Measurements from ENCODE around the gene STRN3. TPM values are rescaled to one million over a fixed set of nuclear protein-coding genes. Genes with fewer than 3 reads are reported as not detected.

Gene STRN3
- total and polyA plus RNA-seq, 4 donors, result 6.8 to 47.5 (median 31.2) TPM

GRCh38 chr14:30949651-30950050, 76.5 kb downstream of the STRN3 start:
- no peaks in the 10 kb centered on the region for H3K9me3 ChIP-seq (ENCODE audit: control insufficient read depth in 4 of 4, low read length in 3 of 4)
- peaks cover 11 to 51% (median 38%) of the 10 kb centered on the region in 4 donors for H3K36me3 ChIP-seq (ENCODE audit: control insufficient read depth in 4 of 4, insufficient read depth in 3 of 4, low read depth in 1 of 4, low read length in 3 of 4)
- no peaks in the 10 kb centered on the region for H3K27me3 ChIP-seq (ENCODE audit: control insufficient read depth in 4 of 4, insufficient read depth in 4 of 4, low read length in 3 of 4)
- DNase-seq (ENCODE audit: low spot score), result no peak
- H3K4me1 ChIP-seq (ENCODE audit: control insufficient read depth in 4 of 4, insufficient read depth in 4 of 4, low read length in 3 of 4), result no peaks in the 10 kb centered on the region
- H3K9ac ChIP-seq (ENCODE audit: low read depth in 1 of 2, low read length in 2 of 2), result no peak overlapping the region
- no peak overlapping the region for H3K4me3 ChIP-seq (ENCODE audit: low read depth in 1 of 3, low read length in 3 of 3)
- no peak overlapping the region for H3K27ac ChIP-seq (ENCODE audit: low read depth in 1 of 2, low read length in 2 of 2)
- TF ChIP-seq TAF1 (conservative IDR thresholded peaks at IDR 0.05), result no peak
- TF ChIP-seq JUND (IDR thresholded peaks at IDR 0.05), result no peak
- no peak for TF ChIP-seq RXRA (IDR thresholded peaks at IDR 0.05)
- no peak for TF ChIP-seq NR2F2 (IDR thresholded peaks at IDR 0.05)
- TF ChIP-seq GABPA (IDR thresholded peaks at IDR 0.05 in 1 of 2, conservative IDR thresholded peaks at IDR 0.05 in 1 of 2), result no peak
- no peak for TF ChIP-seq RAD21 (IDR thresholded peaks at IDR 0.05)
- no peak for TF ChIP-seq HNF4G (IDR thresholded peaks at IDR 0.05)
- no peak for TF ChIP-seq SP1 (IDR thresholded peaks at IDR 0.05)
- TF ChIP-seq CTCF (IDR thresholded peaks at IDR 0.05; ENCODE audit: low read depth, low read length, missing input control), result no peak
- no peak for TF ChIP-seq FOXA1 (IDR thresholded peaks at IDR 0.05)
- TF ChIP-seq EGR1 (IDR thresholded peaks at IDR 0.05; ENCODE audit: low read depth in 2 of 2), result no peak
- TF ChIP-seq HNF4A (conservative IDR thresholded peaks at IDR 0.05), result no peak
- TF ChIP-seq MAX (IDR thresholded peaks at IDR 0.05), result no peak
- 96% methylated on average over 2 of the region's 2 CpGs for WGBS

GRCh38 chr14:30943694-30944093, 82.5 kb downstream of the STRN3 start:
- Histone ChIP-seq H3K9me3 (ENCODE audit: control insufficient read depth in 4 of 4, low read length in 3 of 4) (no peaks in the 10 kb centered on the region), H3K4me1 (ENCODE audit: control insufficient read depth in 4 of 4, insufficient read depth in 4 of 4, low read length in 3 of 4) (no peaks in the 10 kb centered on the region), H3K27me3 (ENCODE audit: control insufficient read depth in 4 of 4, insufficient read depth in 4 of 4, low read length in 3 of 4) (no peaks in the 10 kb centered on the region), H3K4me3 (ENCODE audit: low read depth in 1 of 3, low read length in 3 of 3) (no peak overlapping the region), H3K36me3 (ENCODE audit: control insufficient read depth in 4 of 4, insufficient read depth in 3 of 4, low read depth in 1 of 4, low read length in 3 of 4) (peaks cover 10 to 39% (median 32%) of the 10 kb centered on the region in 4 donors), H3K27ac (ENCODE audit: low read depth in 1 of 2, low read length in 2 of 2) (no peak overlapping the region), H3K9ac (ENCODE audit: low read depth in 1 of 2, low read length in 2 of 2) (no peak overlapping the region)
- no peak for DNase-seq (ENCODE audit: low spot score)
- TF ChIP-seq MAX (IDR thresholded peaks at IDR 0.05), result no peak
- no peak for TF ChIP-seq ZBTB33 (IDR thresholded peaks at IDR 0.05)
- TF ChIP-seq HNF4G (IDR thresholded peaks at IDR 0.05), result no peak
- no peak for TF ChIP-seq FOXA1 (IDR thresholded peaks at IDR 0.05)
- no peak for TF ChIP-seq SP1 (IDR thresholded peaks at IDR 0.05)
- no peak for TF ChIP-seq REST (IDR thresholded peaks at IDR 0.05)
- TF ChIP-seq YY1 (IDR thresholded peaks at IDR 0.05), result no peak
- TF ChIP-seq FOXA2 (IDR thresholded peaks at IDR 0.05), result no peak
- TF ChIP-seq TAF1 (conservative IDR thresholded peaks at IDR 0.05), result no peak
- TF ChIP-seq ATF3 (IDR thresholded peaks at IDR 0.05), result no peak
- no peak for TF ChIP-seq GABPA (IDR thresholded peaks at IDR 0.05 in 1 of 2, conservative IDR thresholded peaks at IDR 0.05 in 1 of 2)
- no peak for TF ChIP-seq CTCF (IDR thresholded peaks at IDR 0.05; ENCODE audit: low read depth, low read length, missing input control)
- TF ChIP-seq NR2F2 (IDR thresholded peaks at IDR 0.05), result no peak
- TF ChIP-seq EGR1 (IDR thresholded peaks at IDR 0.05; ENCODE audit: low read depth in 2 of 2), result no peak
- TF ChIP-seq HNF4A (conservative IDR thresholded peaks at IDR 0.05), result no peak
- no peak for TF ChIP-seq RAD21 (IDR thresholded peaks at IDR 0.05)
- TF ChIP-seq JUND (IDR thresholded peaks at IDR 0.05), result no peak
- WGBS, result 98% methylated on average over 4 of the region's 4 CpGs

All from liver (tissue), 9 donors.